ENCODE data around the gene TRAPPC12.
"Not testable (repeated sequence)": the region's sequence is repeated elsewhere in the genome, so short reads cannot be mapped to it uniquely, and the experiment has no call there.

TRAPPC12 gene

GRCh38 chr2:3349211-3349693 lies 30.2 kb upstream of the TRAPPC12 start:
- POLR2A ChIA-PET = no interaction called here
- CTCF ChIA-PET = no interaction called here
- DNase-seq (ENCODE audit: low read depth, low spot score) = no peak
- H3K4me3 ChIP-seq (ENCODE audit: low read depth, low read length) = no peak overlapping the region
- TF ChIP-seq CTCF (IDR thresholded peaks at IDR 0.05; ENCODE audit: insufficient read depth, low read length, missing control alignments) = no peak

GRCh38 chr2:3354986-3355385 lies 24.5 kb upstream of the TRAPPC12 start:
- no peak overlapping the region for H3K4me3 ChIP-seq (ENCODE audit: low read depth, low read length)
- TF ChIP-seq CTCF (IDR thresholded peaks at IDR 0.05; ENCODE audit: insufficient read depth, low read length, missing control alignments) = no peak
- no peak for DNase-seq (ENCODE audit: low read depth, low spot score)
- CTCF ChIA-PET = no interaction called here
- POLR2A ChIA-PET = no interaction called here

- ChIA-PET POLR2A (no interaction called here), CTCF (no interaction called here)
- TF ChIP-seq CTCF (IDR thresholded peaks at IDR 0.05; ENCODE audit: insufficient read depth, low read length, missing control alignments) = no peak
- no peak for DNase-seq (ENCODE audit: low read depth, low spot score)
- H3K4me3 ChIP-seq (ENCODE audit: low read depth, low read length) = no peak overlapping the region
Observed at GRCh38 chr2:3355951-3356569, 23.4 kb upstream of the TRAPPC12 start.

GRCh38 chr2:3356799-3357198 lies 22.7 kb upstream of the TRAPPC12 start:
- CTCF ChIA-PET = no interaction called here
- no peak for TF ChIP-seq CTCF (IDR thresholded peaks at IDR 0.05; ENCODE audit: insufficient read depth, low read length, missing control alignments)
- POLR2A ChIA-PET = no interaction called here
- DNase-seq (ENCODE audit: low read depth, low spot score) = no peak
- H3K4me3 ChIP-seq (ENCODE audit: low read depth, low read length) = no peak overlapping the region

- H3K4me3 ChIP-seq (ENCODE audit: low read depth, low read length); DNase-seq (ENCODE audit: low read depth, low spot score); CTCF ChIA-PET; POLR2A ChIA-PET: not testable (repeated sequence)
Observed at GRCh38 chr2:3357446-3357845, 22.0 kb upstream of the TRAPPC12 start.

- DNase-seq (ENCODE audit: low read depth, low spot score) = no peak
- ChIA-PET CTCF (no interaction called here), POLR2A (no interaction called here)
- no peak overlapping the region for H3K4me3 ChIP-seq (ENCODE audit: low read depth, low read length)
- no peak for TF ChIP-seq CTCF (IDR thresholded peaks at IDR 0.05; ENCODE audit: insufficient read depth, low read length, missing control alignments)
Observed at GRCh38 chr2:3357926-3358325, 21.6 kb upstream of the TRAPPC12 start.
